Tibial nerve (tissue), 4 donors: ENCODE measurements around the gene GLG1. TPM values are rescaled to one million over a fixed set of nuclear protein-coding genes. Genes with fewer than 3 reads are reported as not detected.

Source experiments
- DNase-seq, 2 donors: peaks; one replicate each; pipeline ENCODE4 v3.0.0-alpha.2; 2019; ENCODE audit warnings: low spot score in 2 of 2
- H3K27ac ChIP-seq, 4 donors: fragments of 200-600 bp; sonication (generic) in 3 of 4; one replicate each; pipeline ENCODE4 v1.5.1; 2017 to 2019; ENCODE audit warnings: mild to moderate bottlenecking in 1 of 4
- H3K27me3 ChIP-seq, 2 donors: fragments of 200-600 bp; sonication (generic) in 1 of 2; one replicate each; pipeline versions ENCODE4 v1.5.1 to v1.6.0; 2017 to 2019
- H3K36me3 ChIP-seq, 3 donors: fragments of 200-600 bp; sonication (generic); one replicate each; pipeline ENCODE4 v1.5.1; 2018 to 2019
- H3K4me1 ChIP-seq, 4 donors: fragments of 200-600 bp; sonication (generic) in 3 of 4; one replicate each; pipeline ENCODE4 v1.5.1; 2017 to 2019
- H3K4me3 ChIP-seq, 4 donors: fragments of 200-600 bp; sonication (generic) in 3 of 4; one replicate each; pipeline ENCODE4 v1.5.1; 2017 to 2019; ENCODE audit warnings: mild to moderate bottlenecking in 1 of 4, moderate library complexity in 1 of 4
- H3K9me3 ChIP-seq, 4 donors: fragments of 200-600 bp; sonication (generic) in 3 of 4; one replicate each; pipeline ENCODE4 v1.5.1; 2017 to 2019
- EP300 ChIP-seq, 2 donors: sonication (generic); formaldehyde crosslinking; IDR thresholded peaks; one replicate each; pipeline ENCODE4 v1.6.1; 2017; ENCODE audit warnings: antibody characterized with exemption in 2 of 2, mild to moderate bottlenecking in 1 of 2
- POLR2A ChIP-seq, 2 donors: fragments of 450-650 bp; IDR thresholded peaks; one replicate each; pipeline ENCODE4 v1.6.1; 2017; ENCODE audit warnings: antibody characterized with exemption in 2 of 2, mild to moderate bottlenecking in 2 of 2, moderate library complexity in 2 of 2
- WGBS, 2 donors: methylation state at CpG; one replicate each; pipeline ENCODE4 v1.1.5; 2018; 5-methylcytosine and 5-hydroxymethylcytosine counted together
- total RNA-seq, 4 donors: library from RNA; depleted of rRNA; stranded (reverse); fragments of >200 nt; gene quantifications; one replicate each; pipeline ENCODE4 v1.1.0, GENCODE V29; 2016
- TF ChIP-seq, protein P1 (sequence below), 5 experiments: fragments of 200-600 bp in 3 of 5; fragments of 450-650 bp in 2 of 5; sonication (generic) in 3 of 5; IDR thresholded peaks; one replicate each; pipeline ENCODE4 v1.5.1; 2016 to 2019; ENCODE audit warnings: antibody characterized with exemption in 5 of 5, mild to moderate bottlenecking in 3 of 5, moderate library complexity in 2 of 5

GLG1 gene
- total RNA-seq, 4 donors from 2014 or later, result 161 to 176 (median 170) TPM

DNA sequence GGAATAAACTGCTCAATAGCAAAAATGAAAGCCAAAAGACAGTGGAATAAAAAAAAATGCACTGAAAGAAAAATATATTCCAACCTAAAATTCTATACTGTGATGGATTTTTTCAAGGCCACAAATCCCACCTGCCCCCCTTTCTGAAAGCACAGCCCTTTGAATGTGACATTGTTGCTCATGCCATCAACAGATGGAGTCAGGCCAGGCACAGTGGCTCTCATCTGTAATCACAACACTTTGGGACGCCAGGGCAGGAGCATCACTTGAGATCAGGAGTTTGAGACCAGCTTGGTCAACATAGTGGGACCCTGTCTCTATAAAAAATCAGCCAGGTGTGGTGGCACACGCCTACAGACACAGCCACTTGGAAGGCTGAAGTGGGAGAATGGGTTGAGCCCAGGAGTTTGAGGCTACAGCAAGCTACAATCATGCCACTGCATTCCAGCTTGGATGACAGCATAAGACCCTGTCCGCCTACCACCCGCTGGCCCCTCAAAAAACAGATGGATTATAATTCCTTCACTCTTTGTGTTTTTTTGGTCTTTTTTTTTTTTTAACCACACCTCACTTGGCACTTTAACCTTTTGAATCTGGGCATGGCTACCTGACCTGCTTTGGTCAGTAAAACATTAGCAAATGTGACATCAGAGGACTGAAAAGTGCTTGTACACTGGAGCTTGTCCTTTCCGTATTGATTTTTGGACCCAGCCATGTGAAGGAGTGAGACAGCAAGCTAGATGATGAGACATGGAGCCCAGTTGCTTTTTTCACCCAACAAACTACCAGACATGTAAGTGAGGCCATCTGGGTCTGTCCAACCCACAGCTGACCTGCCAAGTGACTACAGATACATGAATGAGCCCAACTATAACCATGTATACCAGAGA is 36.3 kb downstream of the GLG1 start:
- Histone ChIP-seq H3K27ac (no peak overlapping the region), H3K4me3 (no peak overlapping the region), H3K27me3 (no peaks in the 10 kb centered on the region), H3K4me1 (peaks cover 0 to 56% (median 9%) of the 10 kb centered on the region in 4 donors), H3K36me3 (no peaks in the 10 kb centered on the region), H3K9me3 (no peaks in the 10 kb centered on the region)
- WGBS, 2 donors, result 90% methylated on average over 5 of the region's 5 CpGs
- no peak for DNase-seq
- no peak for TF ChIP-seq EP300 (IDR thresholded peaks at IDR 0.05)
- TF ChIP-seq, protein P1, sequence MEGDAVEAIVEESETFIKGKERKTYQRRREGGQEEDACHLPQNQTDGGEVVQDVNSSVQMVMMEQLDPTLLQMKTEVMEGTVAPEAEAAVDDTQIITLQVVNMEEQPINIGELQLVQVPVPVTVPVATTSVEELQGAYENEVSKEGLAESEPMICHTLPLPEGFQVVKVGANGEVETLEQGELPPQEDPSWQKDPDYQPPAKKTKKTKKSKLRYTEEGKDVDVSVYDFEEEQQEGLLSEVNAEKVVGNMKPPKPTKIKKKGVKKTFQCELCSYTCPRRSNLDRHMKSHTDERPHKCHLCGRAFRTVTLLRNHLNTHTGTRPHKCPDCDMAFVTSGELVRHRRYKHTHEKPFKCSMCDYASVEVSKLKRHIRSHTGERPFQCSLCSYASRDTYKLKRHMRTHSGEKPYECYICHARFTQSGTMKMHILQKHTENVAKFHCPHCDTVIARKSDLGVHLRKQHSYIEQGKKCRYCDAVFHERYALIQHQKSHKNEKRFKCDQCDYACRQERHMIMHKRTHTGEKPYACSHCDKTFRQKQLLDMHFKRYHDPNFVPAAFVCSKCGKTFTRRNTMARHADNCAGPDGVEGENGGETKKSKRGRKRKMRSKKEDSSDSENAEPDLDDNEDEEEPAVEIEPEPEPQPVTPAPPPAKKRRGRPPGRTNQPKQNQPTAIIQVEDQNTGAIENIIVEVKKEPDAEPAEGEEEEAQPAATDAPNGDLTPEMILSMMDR (IDR thresholded peaks at IDR 0.05), result no peak
- no peak for TF ChIP-seq POLR2A (IDR thresholded peaks at IDR 0.05)

DNA sequence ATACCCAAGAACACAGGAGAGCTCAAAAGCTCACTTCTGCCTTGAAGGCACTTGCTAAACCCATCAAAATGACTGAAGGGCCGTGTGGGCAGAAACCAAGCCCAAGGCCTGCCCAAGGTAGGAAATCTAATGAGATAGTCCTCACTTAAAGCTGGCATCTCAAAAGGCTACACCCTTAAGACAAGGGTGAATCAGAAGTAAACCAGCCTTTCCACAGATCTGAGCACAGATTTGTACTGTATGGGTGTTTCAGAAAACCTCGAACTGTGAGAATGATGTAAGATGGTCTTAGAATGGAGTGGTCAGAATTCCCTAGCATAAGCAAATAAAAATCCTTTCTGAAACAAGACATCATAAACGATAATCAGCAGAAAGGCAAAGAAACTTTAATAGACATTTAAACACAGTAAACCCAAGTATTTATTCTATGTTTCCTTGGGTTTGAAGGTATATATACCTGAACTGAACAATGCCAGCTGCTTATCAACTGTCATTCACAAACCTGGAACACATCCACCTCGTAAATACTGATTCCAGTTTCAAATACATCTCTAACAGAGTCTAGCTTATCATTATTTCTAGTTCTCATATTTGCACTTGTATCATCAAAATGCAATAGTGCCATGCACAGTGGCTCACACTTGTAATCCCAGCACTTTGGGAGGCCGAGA is 37.8 kb downstream of the GLG1 start:
- Histone ChIP-seq H3K9me3 (no peaks in the 10 kb centered on the region), H3K27me3 (no peaks in the 10 kb centered on the region), H3K27ac (no peak overlapping the region), H3K4me1 (peaks cover 0 to 54% (median 9%) of the 10 kb centered on the region in 4 donors), H3K4me3 (no peak overlapping the region), H3K36me3 (no peaks in the 10 kb centered on the region)
- DNase-seq, result no peak
- TF ChIP-seq, protein P1 (IDR thresholded peaks at IDR 0.05), result no peak
- TF ChIP-seq EP300 (IDR thresholded peaks at IDR 0.05) (no peak), POLR2A (IDR thresholded peaks at IDR 0.05) (no peak)
- 81 to 87% methylated on average over 5 of the region's 5 CpGs for WGBS, 2 donors

GRCh38 chr16:74567901-74568300 is 39.0 kb downstream of the GLG1 start:
- peaks cover 0 to 61% (median 9%) of the 10 kb centered on the region in 4 donors for H3K4me1 ChIP-seq
- 90 to 94% methylated on average over 2 of the region's 2 CpGs for WGBS, 2 donors

GRCh38 chr16:74565378-74565777 is 41.5 kb downstream of the GLG1 start:
- DNase-seq, result no peak
- no peak for TF ChIP-seq EP300 (IDR thresholded peaks at IDR 0.05)
- TF ChIP-seq, protein P1 (IDR thresholded peaks at IDR 0.05), result no peak
- TF ChIP-seq POLR2A (IDR thresholded peaks at IDR 0.05), result no peak
- no peaks in the 10 kb centered on the region for H3K9me3 ChIP-seq
- H3K4me1 ChIP-seq, result peaks cover 0 to 63% (median 3%) of the 10 kb centered on the region in 4 donors
- H3K36me3 ChIP-seq, result no peaks in the 10 kb centered on the region
- no peak overlapping the region for H3K4me3 ChIP-seq
- 85 to 97% methylated on average over 5 of the region's 5 CpGs for WGBS, 2 donors
- no peaks in the 10 kb centered on the region for H3K27me3 ChIP-seq
- no peak overlapping the region for H3K27ac ChIP-seq

More at GRCh38 chr16:74567901-74568300, 39.0 kb downstream of the GLG1 start:
- H3K27me3 ChIP-seq, result no peaks in the 10 kb centered on the region
- H3K27ac ChIP-seq, result no peak overlapping the region
- H3K36me3 ChIP-seq, result no peaks in the 10 kb centered on the region
- no peaks in the 10 kb centered on the region for H3K9me3 ChIP-seq
- TF ChIP-seq EP300 (IDR thresholded peaks at IDR 0.05) (no peak), POLR2A (IDR thresholded peaks at IDR 0.05) (no peak)
- TF ChIP-seq, protein P1 (IDR thresholded peaks at IDR 0.05), result no peak
- DNase-seq, result no peak
- H3K4me3 ChIP-seq, result no peak overlapping the region
